OCI-LY1 (cell line): ENCODE data around the gene COL25A1.

ENCODE experiments used
- H2AFZ ChIP-seq: fragments of 200-600 bp; sonication (generic), shearing (Covaris generic); 2 replicates; pipeline ENCODE4 v1.6.0; 2014; ENCODE audit warnings: antibody characterized with exemption, mild to moderate bottlenecking, low read length
- H3F3A ChIP-seq: fragments of 200-600 bp; sonication (generic), shearing (Covaris generic); 2 replicates; pipeline ENCODE4 v1.6.0; 2014; ENCODE audit warnings: mild to moderate bottlenecking, antibody characterized with exemption, low read length, moderate library complexity; ENCODE audit not compliant: insufficient read depth
- H3K27ac ChIP-seq: fragments of 200-600 bp; sonication (generic); 2 replicates; pipeline ENCODE4 v1.5.1; 2014; ENCODE audit warnings: low read length, mixed run types, mild to moderate bottlenecking, low read depth; ENCODE audit not compliant: poor library complexity, severe bottlenecking
- H3K27me3 ChIP-seq: fragments of 200-600 bp; sonication (generic); 2 replicates; pipeline ENCODE4 v1.6.0; 2014; ENCODE audit warnings: antibody characterized with exemption, mild to moderate bottlenecking, low read length, moderate library complexity; ENCODE audit not compliant: insufficient read depth
- H3K36me3 ChIP-seq: fragments of 200-600 bp; sonication (generic); 2 replicates; pipeline ENCODE4 v1.6.1; 2014; ENCODE audit warnings: mild to moderate bottlenecking, antibody characterized with exemption, low read length, moderate library complexity, mixed read lengths; ENCODE audit not compliant: insufficient read depth
- H3K4me1 ChIP-seq: fragments of 200-600 bp; sonication (generic); 2 replicates; pipeline ENCODE4 v1.5.1; 2014; ENCODE audit warnings: mild to moderate bottlenecking, low read length, moderate library complexity; ENCODE audit not compliant: insufficient read depth, severe bottlenecking
- H3K4me2 ChIP-seq: fragments of 200-600 bp; sonication (generic), shearing (Covaris generic); 2 replicates; pipeline ENCODE4 v1.6.1; 2014; ENCODE audit warnings: low read length
- H3K4me3 ChIP-seq: fragments of 200-600 bp; sonication (generic); 2 replicates; pipeline ENCODE4 v1.5.1; 2014; ENCODE audit warnings: low read length, low read depth, mild to moderate bottlenecking, mixed read lengths; ENCODE audit not compliant: poor library complexity, severe bottlenecking
- H3K79me2 ChIP-seq: fragments of 200-600 bp; shearing (Covaris generic); 2 replicates; pipeline ENCODE4 v1.6.1; 2016; ENCODE audit warnings: mixed run types, low read length, mixed read lengths; ENCODE audit not compliant: insufficient read depth
- H3K9ac ChIP-seq: fragments of 200-600 bp; sonication (generic), shearing (Covaris generic); 2 replicates; pipeline ENCODE4 v1.6.1; 2014; ENCODE audit warnings: mild to moderate bottlenecking, low read length, mixed read lengths
- H3K9me2 ChIP-seq: fragments of 200-600 bp; sonication (generic), shearing (Covaris generic); 2 replicates; pipeline ENCODE4 v1.6.1; 2014; ENCODE audit warnings: low read depth, mild to moderate bottlenecking, low read length, mixed read lengths
- H3K9me3 ChIP-seq: fragments of 200-600 bp; shearing (Covaris generic); 2 replicates; pipeline ENCODE4 v1.6.1; 2014; ENCODE audit warnings: low read length, mixed read lengths
- H4K20me1 ChIP-seq: fragments of 200-600 bp; sonication (generic), shearing (Covaris generic); 2 replicates; pipeline ENCODE4 v1.6.0; 2016; ENCODE audit warnings: mild to moderate bottlenecking, low read length; ENCODE audit not compliant: insufficient read depth
- CTCF ChIP-seq: fragments of 200-600 bp; sonication (generic), shearing (Covaris generic); IDR thresholded peaks from 2 replicates; pipeline ENCODE4 v1.5.1; 2017; ENCODE audit warnings: mild to moderate bottlenecking, antibody characterized with exemption, low read length, moderate library complexity, mixed read lengths
- EZH2 ChIP-seq: fragments of 200-600 bp; sonication (generic), shearing (Covaris generic); IDR thresholded peaks from 2 replicates; pipeline ENCODE4 v1.8.0; 2017; ENCODE audit warnings: borderline replicate concordance, mixed run types, mild to moderate bottlenecking, antibody characterized with exemption, low read length, moderate library complexity, mixed read lengths

COL25A1 gene

GRCh38 chr4:109128589-109128988 lies 173.9 kb downstream of the COL25A1 start:
- no peaks in the 10 kb centered on the region for H3K9me2 ChIP-seq
- H3K27ac ChIP-seq = no peak overlapping the region
- H3K4me1 ChIP-seq = no peaks in the 10 kb centered on the region

GRCh38 chr4:109127866-109128265 lies 174.6 kb downstream of the COL25A1 start:
- Histone ChIP-seq H3K9me2 (no peaks in the 10 kb centered on the region), H3K9ac (no peak overlapping the region), H3K27ac (no peak overlapping the region)

More at GRCh38 chr4:109128589-109128988, 173.9 kb downstream of the COL25A1 start:
- Histone ChIP-seq H3K27me3 (no peaks in the 10 kb centered on the region), H3K9me3 (no peaks in the 10 kb centered on the region), H3K4me3 (no peak overlapping the region), H3K36me3 (no peaks in the 10 kb centered on the region), H3F3A (no peaks in the 10 kb centered on the region), H2AFZ (no peak overlapping the region), H3K79me2 (no peaks in the 10 kb centered on the region), H4K20me1 (no peaks in the 10 kb centered on the region), H3K4me2 (no peak overlapping the region), H3K9ac (no peak overlapping the region)
- TF ChIP-seq EZH2 (no peak), CTCF (no peak)

GRCh38 chr4:109126856-109127255 lies 175.6 kb downstream of the COL25A1 start:
- no peak overlapping the region for H3K9ac ChIP-seq
- H3K27ac ChIP-seq = no peak overlapping the region
- no peaks in the 10 kb centered on the region for H3K79me2 ChIP-seq
- H4K20me1 ChIP-seq = no peaks in the 10 kb centered on the region
- H2AFZ ChIP-seq = no peak overlapping the region
- no peaks in the 10 kb centered on the region for H3K36me3 ChIP-seq
- no peaks in the 10 kb centered on the region for H3K4me1 ChIP-seq
- H3K27me3 ChIP-seq = no peaks in the 10 kb centered on the region
- no peaks in the 10 kb centered on the region for H3K9me2 ChIP-seq
- TF ChIP-seq CTCF = no peak
- no peak for TF ChIP-seq EZH2
- no peaks in the 10 kb centered on the region for H3K9me3 ChIP-seq
- no peak overlapping the region for H3K4me3 ChIP-seq
- no peak overlapping the region for H3K4me2 ChIP-seq
- H3F3A ChIP-seq = no peaks in the 10 kb centered on the region

More at GRCh38 chr4:109127866-109128265, 174.6 kb downstream of the COL25A1 start:
- no peaks in the 10 kb centered on the region for H3K79me2 ChIP-seq
- no peaks in the 10 kb centered on the region for H3F3A ChIP-seq
- H3K4me1 ChIP-seq = no peaks in the 10 kb centered on the region
- no peak overlapping the region for H3K4me2 ChIP-seq
- H3K36me3 ChIP-seq = no peaks in the 10 kb centered on the region
- no peaks in the 10 kb centered on the region for H3K27me3 ChIP-seq
- H4K20me1 ChIP-seq = no peaks in the 10 kb centered on the region
- no peak overlapping the region for H3K4me3 ChIP-seq
- H2AFZ ChIP-seq = no peak overlapping the region
- H3K9me3 ChIP-seq = no peaks in the 10 kb centered on the region
- TF ChIP-seq CTCF = no peak
- no peak for TF ChIP-seq EZH2
